Motor neuron (in vitro differentiated cells): ENCODE results near the gene FAT1. TPM values are rescaled to one million over a fixed set of nuclear protein-coding genes. Genes with fewer than 3 reads are reported as not detected.
A peak's percentile ranks its signal among the peaks of the same experiment; 100 is the strongest.
"Not testable (repeated sequence)": the region's sequence is repeated elsewhere in the genome, so short reads cannot be mapped to it uniquely, and the experiment has no call there.

Experiments used
- ATAC-seq, 8 experiments: fragments of 200-7000 bp; cut with Tn5 transposase; replicated peaks in 6 of 8; 2 replicates each; pipeline ENCODE4 v1.8.0; 2021; ENCODE audit warnings: mild to moderate bottlenecking in 8 of 8, moderate library complexity in 8 of 8
- H3K27ac ChIP-seq, 2 donors: fragments of 250-450 bp; sonication (Bioruptor Pico); 2 replicates each; pipeline ENCODE4 v1.9.0; 2021; ENCODE audit warnings: antibody characterized with exemption in 2 of 2, mild to moderate bottlenecking in 2 of 2, moderate library complexity in 1 of 2
- H3K4me1 ChIP-seq, 2 donors: fragments of 250-450 bp; sonication (Bioruptor Pico); replicated peaks in 1 of 2; 2 replicates each; pipeline ENCODE4 v1.6.1; 2021; ENCODE audit warnings: antibody characterized with exemption in 2 of 2, mild to moderate bottlenecking in 2 of 2, moderate library complexity in 1 of 2
- H3K4me3 ChIP-seq, 5 donors: fragments of 250-450 bp; sonication (Bioruptor Pico); 2 replicates each; pipeline ENCODE4 v1.9.0; 2021; ENCODE audit warnings: antibody characterized with exemption in 5 of 5, mild to moderate bottlenecking in 5 of 5, moderate library complexity in 4 of 5
- WGBS, 10 experiments: fragments of 450-650 bp; shearing (Covaris generic); methylation state at CpG; one replicate each; pipeline ENCODE4 v1.0.0; 2022; 5-methylcytosine and 5-hydroxymethylcytosine counted together
- in situ Hi-C, 9 experiments: fragments of 400-800 bp; cut with MboI; loops; one replicate each; pipeline ENCODE4 v1.15.0; 2021; ENCODE audit warnings: low sequenced_read_pairs in 9 of 9, low pct_unique_long_range_greater_than_20kb in 2 of 9; ENCODE audit not compliant: unreplicated experiment in 9 of 9
- total RNA-seq, 8 experiments: library from RNA; unstranded; fragments of 300-600 nt; gene quantifications; 2 replicates each; pipeline versions ENCODE4 v1.2.3 to v1.2.4, GENCODE V29; 2022

FAT1 gene
- total RNA-seq, 8 experiments from 2014 or later: 32.4 to 176 (median 62.8) TPM

DNA sequence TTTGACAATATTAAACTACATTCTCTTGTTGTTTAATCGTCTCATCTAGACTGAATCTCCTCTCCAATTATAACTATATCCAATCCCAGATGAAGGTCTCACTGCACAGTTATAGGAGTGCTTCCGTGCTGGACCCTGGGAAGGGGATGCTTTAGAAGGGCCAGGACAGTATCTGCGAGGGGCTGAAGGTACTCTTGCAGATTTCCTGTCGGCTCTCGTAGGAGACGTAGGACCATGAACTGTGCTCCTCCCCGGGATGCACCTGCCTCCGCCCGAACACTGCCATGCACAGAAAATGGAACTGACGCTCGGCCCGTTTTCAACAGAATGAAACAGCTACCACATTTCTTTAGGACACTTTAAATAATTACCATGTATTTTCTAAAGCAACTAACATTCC is 39.4 kb downstream of the FAT1 start:
- WGBS, 10 experiments: 42 to 100% (median 69%) methylated on average over 1 to 12 of the region's 12 CpGs; no CpG with 5 or more reads in 2 of the 10 experiments
- Histone ChIP-seq H3K27ac (no peak overlapping the region), H3K4me1 (peaks cover 9 to 33% of the 10 kb centered on the region in 2 donors), H3K4me3 (no peak overlapping the region)
- in situ Hi-C loops: no loop called here
- ATAC-seq: no peak

DNA sequence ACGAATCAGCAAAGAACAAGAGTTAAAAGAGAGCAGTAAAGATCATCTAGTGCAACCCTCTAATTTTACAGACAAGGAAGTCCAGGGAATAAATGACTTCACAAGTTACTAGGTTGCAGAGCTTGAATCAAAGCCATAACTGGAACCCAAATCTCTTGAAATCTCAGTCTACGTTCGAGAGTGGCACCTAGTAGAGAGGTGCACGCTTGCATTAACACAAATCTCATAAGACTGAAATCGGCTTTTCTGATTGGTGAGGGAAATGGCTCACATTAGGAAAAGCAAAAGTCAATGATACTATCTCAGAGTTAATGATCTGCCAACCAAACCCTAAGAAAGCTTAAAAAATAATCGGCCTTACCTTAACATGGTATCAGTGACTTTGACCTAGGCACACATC is 43.0 kb downstream of the FAT1 start:
- Histone ChIP-seq H3K4me3 (no peak overlapping the region), H3K4me1 (peaks cover 4 to 12% of the 10 kb centered on the region in 2 donors), H3K27ac (no peak overlapping the region)
- 82 to 100% (median 94%) methylated on average over 2 to 6 of the region's 6 CpGs; no CpG with 5 or more reads in 1 of the 10 experiments for WGBS, 10 experiments
- in situ Hi-C loops: no loop called here
- ATAC-seq: no peak

DNA sequence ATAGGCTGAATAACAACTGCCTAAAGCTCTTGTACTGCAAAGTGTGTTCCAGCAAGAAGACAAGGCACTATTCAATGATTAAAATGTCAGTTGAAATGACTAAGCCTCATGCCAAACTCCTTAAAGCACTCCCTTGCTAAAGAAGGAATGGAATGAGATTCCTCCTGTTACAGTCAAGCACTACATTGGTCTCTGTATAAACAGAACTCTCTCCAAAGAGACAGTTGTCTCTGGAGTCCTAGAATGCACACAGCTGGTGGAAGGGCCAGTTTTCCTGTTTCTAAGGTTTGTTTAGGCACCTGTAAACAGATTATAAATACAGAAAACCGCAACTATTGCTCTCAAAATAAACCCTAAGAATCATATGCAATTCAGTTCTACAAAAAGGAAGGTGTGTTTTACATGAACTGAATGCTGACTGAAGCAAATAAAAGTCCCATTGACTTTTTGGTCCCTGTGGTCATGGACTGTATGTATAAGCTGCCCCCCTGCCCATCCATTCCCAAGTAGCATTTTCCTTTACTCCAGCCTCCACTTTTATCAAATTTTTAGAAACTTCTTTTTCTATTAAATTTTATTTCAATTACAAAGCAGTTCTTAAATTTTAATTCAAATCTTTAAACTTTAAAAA is 47.0 kb downstream of the FAT1 start:
- no peaks in the 10 kb centered on the region for H3K4me1 ChIP-seq
- 20 to 67% (median 50%) methylated on average over 1 of the region's 1 CpG; no CpG with 5 or more reads in 3 of the 10 experiments for WGBS, 10 experiments
- H3K4me3 ChIP-seq: no peak overlapping the region
- ATAC-seq: peak in 7 of 8 experiments; percentile 24 to 99 (median 81)
- in situ Hi-C loops: no loop called here
- H3K27ac ChIP-seq: no peak overlapping the region

DNA sequence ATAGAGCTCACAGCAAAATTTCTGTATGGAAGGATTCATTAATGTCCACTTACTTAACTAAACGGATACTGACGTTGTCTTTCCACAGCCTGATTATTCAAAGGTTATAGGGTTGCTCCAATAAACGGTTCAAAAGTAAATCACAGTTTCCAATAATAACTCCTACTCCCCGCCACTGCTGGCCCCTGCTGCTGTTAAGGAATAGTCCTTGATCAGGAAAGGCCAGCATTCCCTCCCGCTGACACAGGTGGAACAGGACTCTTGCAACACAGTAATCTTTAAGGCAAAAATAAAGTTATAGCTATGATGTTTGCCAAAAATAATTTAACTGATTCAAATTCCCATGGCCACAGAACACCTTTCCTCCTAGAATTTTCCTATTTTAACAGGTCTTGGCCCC is 53.9 kb downstream of the FAT1 start:
- in situ Hi-C loops: no loop called here
- Histone ChIP-seq H3K4me3 (no peak overlapping the region), H3K27ac (no peak overlapping the region), H3K4me1 (peaks cover 4 to 10% of the 10 kb centered on the region in 2 donors)
- peak in 3 of 8 experiments; percentile 14 to 42 (median 23) for ATAC-seq
- WGBS, 10 experiments: 0 to 75% (median 43%) methylated on average over 1 to 5 of the region's 5 CpGs

DNA sequence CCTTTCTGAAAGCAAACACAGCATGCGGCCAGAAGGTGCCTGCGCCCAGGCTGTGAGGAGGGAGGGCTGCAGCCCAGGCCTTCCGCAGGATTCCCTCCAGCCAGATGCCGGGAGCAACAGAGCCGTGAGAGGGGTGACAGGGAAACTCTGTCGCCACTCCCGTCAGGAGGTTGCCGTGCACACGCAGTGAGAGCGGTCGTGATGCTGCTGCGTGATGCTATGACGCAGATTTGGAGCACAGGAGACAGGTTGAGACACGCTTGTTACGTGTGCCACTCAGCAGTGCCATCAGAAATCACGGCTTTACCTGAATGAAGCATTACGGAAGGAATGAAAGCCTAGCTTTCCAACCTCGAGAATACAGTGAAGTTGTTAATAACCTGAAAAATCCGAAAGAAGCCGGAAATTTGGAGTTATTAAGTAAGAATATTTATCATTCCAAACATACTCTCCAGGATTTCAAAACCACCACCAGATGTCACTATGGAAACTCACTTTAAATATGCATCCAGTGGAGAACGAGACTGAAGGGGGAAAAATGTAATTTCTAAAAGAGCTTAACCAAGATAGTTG is 54.4 kb downstream of the FAT1 start:
- H3K4me3 ChIP-seq: no peak overlapping the region
- WGBS, 10 experiments: 0 to 97% (median 79%) methylated on average over 2 to 14 of the region's 21 CpGs
- ATAC-seq: peak in 5 of 8 experiments; percentile 43 to 85 (median 73)
- peaks cover 4 to 10% of the 10 kb centered on the region in 2 donors for H3K4me1 ChIP-seq
- in situ Hi-C loops: no loop called here
- no peak overlapping the region for H3K27ac ChIP-seq

DNA sequence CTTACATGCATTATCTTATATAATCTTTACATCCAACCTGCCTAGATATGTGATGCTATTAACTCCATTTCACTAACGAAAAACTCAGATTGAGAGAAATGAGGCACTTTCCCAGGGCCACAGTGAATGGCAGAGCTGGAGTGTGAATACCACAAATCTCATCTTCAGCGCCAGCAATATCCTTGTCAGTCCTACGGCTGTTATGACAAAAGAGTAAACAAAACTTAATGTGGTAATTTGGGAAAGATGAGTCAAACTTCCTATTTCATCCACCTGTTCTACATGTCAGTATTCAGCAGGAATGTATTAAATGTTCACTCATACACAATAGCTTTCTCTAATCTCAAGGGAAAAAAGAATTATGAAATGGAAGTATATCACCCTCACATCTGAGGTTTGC is 56.9 kb downstream of the FAT1 start:
- 0 to 100% (median 77%) methylated on average over 1 to 3 of the region's 3 CpGs; no CpG with 5 or more reads in 2 of the 10 experiments for WGBS, 10 experiments
- Histone ChIP-seq H3K4me1 (peaks cover 4 to 10% of the 10 kb centered on the region in 2 donors), H3K27ac (no peak overlapping the region), H3K4me3 (no peak overlapping the region)
- in situ Hi-C loops: no loop called here
- ATAC-seq: no peak

DNA sequence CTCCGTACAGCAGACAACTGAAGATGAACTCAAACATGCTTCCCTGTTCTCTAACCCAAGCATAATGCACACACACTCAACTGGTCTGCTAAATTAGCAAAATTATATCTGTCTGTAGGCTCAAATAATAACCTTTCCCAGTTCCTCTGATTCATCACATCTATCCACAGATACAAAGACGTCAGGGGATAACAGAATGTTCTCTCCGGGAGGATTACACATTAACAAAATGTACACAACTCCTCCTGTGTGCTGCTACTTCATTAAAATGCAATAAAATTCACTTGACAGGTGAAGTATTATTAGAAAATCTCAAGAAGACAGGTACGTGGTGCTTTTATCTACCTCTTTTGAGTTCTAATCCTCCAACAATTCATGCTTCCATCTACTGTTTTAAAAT is 57.4 kb downstream of the FAT1 start:
- peak in 2 of 8 experiments; percentile 31 to 36 for ATAC-seq
- H3K4me1 ChIP-seq: peaks cover 4 to 10% of the 10 kb centered on the region in 2 donors
- in situ Hi-C loops: no loop called here
- WGBS, 10 experiments: 60 to 96% (median 77%) methylated on average over 1 to 4 of the region's 4 CpGs; no CpG with 5 or more reads in 2 of the 10 experiments
- H3K4me3 ChIP-seq: no peak overlapping the region
- no peak overlapping the region for H3K27ac ChIP-seq

DNA sequence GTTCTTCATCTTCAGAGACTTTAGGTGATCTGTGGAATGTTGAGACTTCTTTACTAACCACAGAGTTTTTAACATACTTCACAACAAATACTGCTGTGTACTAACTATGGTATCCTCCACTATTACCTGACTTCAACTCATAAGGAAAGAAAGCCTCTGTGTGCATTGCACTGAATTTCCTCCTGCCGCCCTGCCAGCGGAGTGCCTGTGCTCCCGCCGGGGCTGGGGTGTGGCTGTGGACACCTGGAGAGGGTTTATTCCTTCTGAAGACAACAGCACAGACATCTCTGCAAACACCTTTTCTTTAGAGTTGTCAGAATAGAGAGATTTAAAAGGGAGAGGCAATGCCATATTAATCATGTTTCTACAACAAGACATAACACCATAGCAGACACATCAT is 63.3 kb downstream of the FAT1 start:
- ATAC-seq: no peak

DNA sequence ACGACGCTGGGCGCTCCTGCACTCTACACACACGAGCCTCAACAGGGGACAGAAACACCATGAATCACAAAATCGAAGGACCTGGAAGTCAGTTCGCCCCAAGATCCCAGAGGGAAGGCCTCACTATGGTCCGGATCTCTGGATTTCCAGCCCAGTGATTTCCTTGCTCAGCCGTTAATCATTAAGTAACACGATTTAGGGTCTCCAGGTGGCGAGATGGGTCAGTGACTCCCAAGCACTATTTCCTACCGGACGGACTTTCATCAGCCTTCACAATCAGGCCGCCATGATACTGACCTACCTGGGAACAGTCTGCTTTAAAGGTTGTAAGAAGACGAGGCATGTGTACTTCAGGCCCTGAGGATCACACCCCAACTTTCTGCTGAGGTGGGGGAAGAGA is 63.7 kb downstream of the FAT1 start:
- WGBS, 10 experiments: 87 to 100% (median 97%) methylated on average over 1 to 11 of the region's 14 CpGs; no CpG with 5 or more reads in 4 of the 10 experiments
- Histone ChIP-seq H3K27ac (no peak overlapping the region), H3K4me1 (peaks cover 3 to 10% of the 10 kb centered on the region in 2 donors), H3K4me3 (no peak overlapping the region)
- no peak for ATAC-seq
- in situ Hi-C loops: no loop called here

More for the DNA sequence above, 63.3 kb downstream of the FAT1 start:
- no peak overlapping the region for H3K4me3 ChIP-seq
- 100% methylated on average over 1 to 4 of the region's 4 CpGs; no CpG with 5 or more reads in 6 of the 10 experiments for WGBS, 10 experiments
- peaks cover 3 to 10% of the 10 kb centered on the region in 2 donors for H3K4me1 ChIP-seq
- in situ Hi-C loops: no loop called here
- no peak overlapping the region for H3K27ac ChIP-seq

DNA sequence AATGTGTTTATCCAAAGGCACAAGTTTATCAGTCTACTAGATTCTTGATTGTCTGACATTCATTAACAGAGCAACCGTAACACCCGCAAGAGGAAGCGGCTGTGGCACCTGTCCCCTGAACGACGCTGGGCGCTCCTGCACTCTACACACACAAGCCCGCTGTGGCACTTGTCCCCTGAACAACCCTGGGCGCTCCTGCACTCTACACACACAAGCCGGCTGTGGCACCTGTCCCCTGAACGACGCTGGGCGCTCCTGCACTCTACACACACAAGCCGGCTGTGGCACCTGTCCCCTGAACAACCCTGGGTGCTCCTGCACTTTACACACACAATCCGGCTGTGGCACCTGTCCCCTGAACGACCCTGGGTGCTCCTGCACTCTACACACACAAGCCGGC is 64.2 kb downstream of the FAT1 start:
- ATAC-seq, H3K27ac ChIP-seq, H3K4me1 ChIP-seq, in situ Hi-C loops, H3K4me3 ChIP-seq: not testable (repeated sequence)
- 74 to 89% (median 80%) methylated on average over 2 to 10 of the region's 16 CpGs; no CpG with 5 or more reads in 5 of the 10 experiments for WGBS, 10 experiments

DNA sequence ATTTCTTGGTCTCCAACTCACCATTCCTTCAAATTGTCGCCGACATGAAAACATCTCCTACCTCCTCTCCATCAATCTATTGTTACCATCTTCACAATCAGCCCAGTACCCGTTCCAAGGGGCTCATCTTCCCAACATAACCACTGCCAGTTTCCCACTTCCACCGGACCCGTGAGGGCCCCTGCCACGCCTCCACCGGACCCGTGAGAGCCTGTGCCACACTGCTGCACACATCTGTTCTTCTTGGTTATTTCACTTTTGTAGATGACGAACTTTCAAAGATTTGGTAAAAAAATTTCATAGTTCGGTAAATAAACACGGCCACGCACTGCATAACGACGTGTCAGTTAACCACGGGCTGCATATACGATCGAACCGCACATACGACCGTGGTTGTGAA is 65.0 kb downstream of the FAT1 start:
- Histone ChIP-seq H3K27ac (no peak overlapping the region), H3K4me1 (peaks cover 3 to 10% of the 10 kb centered on the region in 2 donors), H3K4me3 (no peak overlapping the region)
- 76 to 100% (median 94%) methylated on average over 5 to 17 of the region's 20 CpGs; no CpG with 5 or more reads in 2 of the 10 experiments for WGBS, 10 experiments
- in situ Hi-C loops: no loop called here
- ATAC-seq: no peak

DNA sequence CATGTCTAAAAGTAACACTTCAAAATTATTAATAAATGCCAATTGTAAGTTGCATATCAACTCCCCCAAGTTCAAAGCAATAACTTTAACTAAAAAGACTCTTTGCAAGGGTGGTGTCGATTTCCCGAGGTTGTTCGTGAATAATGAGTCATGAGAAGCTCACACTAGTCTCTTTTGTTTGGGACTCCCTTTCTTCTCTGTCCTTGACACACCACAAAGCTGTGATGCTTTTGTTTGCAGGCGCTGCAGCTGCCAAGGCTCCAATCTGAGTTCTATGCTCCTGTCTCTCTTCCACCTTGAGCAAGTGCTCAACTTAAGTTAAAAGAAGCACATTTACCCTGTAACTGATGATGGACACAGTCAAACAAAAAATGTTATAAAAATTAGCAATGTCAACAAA is 65.9 kb downstream of the FAT1 start:
- no peak overlapping the region for H3K4me3 ChIP-seq
- ATAC-seq: peak in 6 of 8 experiments; percentile 63 to 88 (median 72)
- WGBS, 10 experiments: 0 to 78% (median 7%) methylated on average over 1 to 4 of the region's 4 CpGs; no CpG with 5 or more reads in 1 of the 10 experiments
- H3K4me1 ChIP-seq: peaks cover 3 to 10% of the 10 kb centered on the region in 2 donors
- in situ Hi-C loops: no loop called here
- H3K27ac ChIP-seq: no peak overlapping the region

DNA sequence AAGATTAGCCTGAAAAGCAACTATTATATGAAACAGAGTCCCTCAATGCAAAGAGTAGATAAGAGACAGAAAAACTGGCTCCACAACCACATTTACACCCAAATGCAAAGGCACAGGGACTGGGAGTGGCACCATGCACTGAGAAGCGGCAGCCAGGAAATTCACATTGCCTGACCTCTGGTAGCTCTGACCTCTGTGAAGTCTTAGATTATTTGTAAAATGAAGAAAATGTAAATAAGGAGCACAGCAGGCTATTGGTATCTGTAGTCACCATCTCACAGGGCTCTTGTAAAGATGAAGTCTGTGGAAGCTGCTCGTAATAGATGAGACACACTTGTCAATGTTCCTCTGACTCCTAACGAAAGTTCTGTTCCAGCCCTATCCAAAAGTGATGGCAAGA is 69.7 kb downstream of the FAT1 start:
- ATAC-seq: peak in 1 of 8 experiments; percentile 58
- WGBS, 10 experiments: 80 to 100% (median 100%) methylated on average over 1 to 2 of the region's 3 CpGs; no CpG with 5 or more reads in 5 of the 10 experiments
- Histone ChIP-seq H3K27ac (no peak overlapping the region), H3K4me3 (no peak overlapping the region), H3K4me1 (peaks cover 3 to 10% of the 10 kb centered on the region in 2 donors)
- in situ Hi-C loops: no loop called here
